ENCODE results near the gene CCDC159.
"Not testable (repeated sequence)": the region's sequence is repeated elsewhere in the genome, so short reads cannot be mapped to it uniquely, and the experiment has no call there.

Gene CCDC159

DNA sequence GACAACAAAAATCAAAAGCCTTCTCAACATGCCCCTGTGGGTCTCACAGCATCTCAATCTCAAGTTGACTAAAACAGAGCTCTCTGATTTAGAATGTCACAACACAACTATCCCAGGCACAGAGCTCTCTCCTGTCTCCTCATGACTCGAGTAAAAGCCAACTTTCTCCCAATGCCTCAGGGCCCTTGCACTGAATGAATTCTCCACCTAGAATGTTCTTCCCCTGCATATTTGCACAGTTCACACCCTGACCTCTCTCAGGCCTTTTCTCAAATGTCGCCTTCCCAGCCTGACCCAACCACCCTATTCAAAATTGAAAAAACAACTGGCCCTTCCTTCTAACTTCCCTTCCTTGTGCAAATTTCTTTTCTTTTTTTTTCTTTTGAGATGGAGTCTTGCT is 24.4 kb downstream of the CCDC159 start:
- no peak for DNase-seq

DNA sequence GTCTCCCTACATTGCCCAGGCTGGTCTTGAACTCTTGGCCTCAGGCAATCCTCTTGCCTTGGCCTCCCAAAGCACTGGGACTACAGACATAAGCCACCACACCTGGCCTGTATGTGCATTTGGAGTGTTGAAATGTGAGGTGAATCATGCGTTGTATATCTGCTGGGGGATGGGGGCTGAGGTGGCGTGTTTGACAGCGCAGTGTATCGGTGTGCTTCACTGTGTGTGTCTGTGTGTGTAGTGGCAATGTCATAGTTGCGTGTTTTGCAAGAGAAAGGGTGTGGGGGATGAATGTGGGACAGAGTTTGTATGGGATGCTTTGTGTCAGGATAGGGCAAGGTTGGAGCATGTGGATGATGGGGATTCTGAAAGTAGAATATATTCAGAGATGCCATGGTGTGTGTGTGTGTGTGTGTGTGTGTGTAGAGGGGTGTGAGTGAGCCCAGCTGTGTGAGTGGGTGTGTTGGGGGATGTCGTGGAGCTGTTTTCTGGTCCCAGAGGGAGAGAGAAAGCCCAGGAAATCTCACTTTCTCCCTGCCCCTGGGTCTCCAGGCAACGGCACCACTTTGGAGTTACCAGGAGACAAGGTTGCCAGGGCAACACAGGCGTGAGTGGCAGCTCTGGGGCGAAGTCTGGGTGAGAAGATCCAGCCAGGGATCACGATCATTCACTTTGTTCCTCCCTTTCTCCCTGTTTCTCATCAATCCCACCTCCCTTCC is 27.0 kb downstream of the CCDC159 start:
- peak; percentile 81 for DNase-seq

- DNase-seq = no peak
These were observed 27.6 kb downstream of the CCDC159 start for GRCh38 chr19:11373885-11374432.

DNA sequence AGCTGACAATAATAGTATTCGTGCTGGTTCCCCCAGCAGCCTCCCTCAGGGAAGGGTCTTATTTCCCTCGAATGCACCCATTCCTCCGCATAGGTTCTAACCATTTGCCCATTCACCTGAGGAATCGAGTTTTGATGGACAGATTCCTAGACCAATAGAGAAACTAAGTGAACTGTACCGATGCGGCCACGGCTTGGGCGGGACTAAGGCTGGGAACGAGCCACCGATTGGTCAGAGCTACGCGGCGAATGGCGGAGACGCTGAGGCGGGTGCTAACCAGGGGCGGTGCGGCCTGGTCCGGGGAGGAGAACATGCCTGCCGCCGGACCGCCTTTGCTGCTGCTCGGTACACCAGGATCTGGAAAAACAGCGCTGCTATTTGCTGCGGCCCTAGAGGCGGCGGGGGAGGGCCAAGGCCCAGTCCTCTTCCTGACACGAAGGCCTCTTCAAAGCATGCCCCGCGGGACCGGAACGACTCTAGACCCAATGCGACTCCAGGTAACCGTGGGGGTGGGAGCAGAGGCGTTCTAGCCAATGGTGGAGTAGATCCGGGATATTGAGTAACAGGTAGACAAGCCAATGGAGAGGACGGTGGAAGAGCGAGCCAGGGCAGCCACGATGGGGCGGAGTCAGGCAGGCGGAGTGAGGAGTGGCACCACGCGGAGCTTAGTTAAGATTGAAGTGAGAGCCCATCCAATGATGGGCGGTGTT is 28.3 kb downstream of the CCDC159 start, which contains the start of gene SWSAP1:
TSS of gene SWSAP1 (plus strand) at position 234 of the 710 bp plus-strand sequence. CDS start at position 249, 15 bp downstream.
- DNase-seq = peak; percentile 99

GRCh38 chr19:11375143-11375948 is 29.0 kb downstream of the CCDC159 start:
- DNase-seq = peak; percentile 54

GRCh38 chr19:11377237-11377636 is 30.9 kb downstream of the CCDC159 start:
- no peak for DNase-seq

DNA sequence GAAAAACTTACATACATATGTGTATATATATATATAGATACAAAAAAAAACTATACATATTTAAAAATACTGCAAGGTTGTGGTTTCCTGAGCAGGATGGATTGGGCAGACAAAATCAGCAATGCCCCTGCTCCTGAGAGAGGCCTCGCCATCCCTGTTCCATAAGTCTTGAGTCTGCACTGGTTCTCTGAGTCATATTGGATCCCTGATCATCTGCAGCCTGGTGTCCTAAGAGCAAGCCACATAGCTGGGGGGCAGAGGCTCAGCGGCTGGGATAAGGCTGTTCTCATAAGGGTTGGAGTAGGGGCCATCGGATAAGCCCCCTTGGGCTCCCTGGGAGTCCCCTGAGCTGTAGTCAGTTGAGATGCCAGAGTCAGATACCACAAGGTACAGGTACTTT is 31.4 kb downstream of the CCDC159 start:
- no peak for DNase-seq

DNA sequence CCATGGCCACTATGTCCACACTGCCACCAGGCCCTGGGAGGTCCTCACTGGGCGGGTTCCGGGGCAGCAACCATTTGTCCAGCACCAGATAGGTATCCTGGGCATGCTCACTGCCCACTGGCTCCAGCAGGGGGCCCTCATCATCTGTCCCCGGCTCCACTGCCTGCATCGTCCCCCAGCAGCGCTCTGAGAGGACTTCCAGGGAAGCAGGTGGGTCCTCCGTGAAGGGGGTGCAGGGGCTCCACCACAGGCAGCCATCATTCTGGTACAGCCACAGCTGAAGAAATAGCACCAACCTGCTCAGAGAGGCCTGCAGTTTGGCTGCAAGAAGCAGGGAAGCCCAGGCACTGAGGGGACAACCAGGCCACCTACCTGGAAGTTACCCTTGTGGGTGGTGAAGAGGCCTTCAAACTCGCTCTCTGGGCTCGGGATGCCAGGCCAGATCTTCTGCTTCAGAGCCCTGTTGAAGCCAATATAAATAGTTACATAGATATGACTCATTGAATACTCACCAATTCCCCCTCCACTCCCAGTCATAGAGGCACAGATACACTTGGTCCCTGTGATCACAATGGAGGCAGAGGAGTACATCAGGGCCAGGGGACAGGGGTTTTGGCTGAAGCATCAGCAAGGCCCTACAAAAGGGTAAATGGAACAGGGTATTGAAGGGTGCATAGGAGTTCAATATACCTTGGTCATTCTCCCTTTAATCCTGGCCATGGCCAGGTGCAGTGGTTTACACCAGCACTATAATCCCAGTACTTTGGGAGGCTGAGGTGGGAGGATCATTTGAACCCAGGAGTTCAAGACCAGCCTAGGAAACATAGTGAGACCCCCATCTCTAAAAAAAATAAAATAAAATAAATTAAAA is 32.2 kb downstream of the CCDC159 start:
- no peak for DNase-seq

- not testable (repeated sequence) for DNase-seq
These were observed 33.0 kb downstream of the CCDC159 start for GRCh38 chr19:11379269-11379845.

- DNase-seq = no peak
These were observed 33.6 kb downstream of the CCDC159 start for GRCh38 chr19:11379857-11380350.

DNA sequence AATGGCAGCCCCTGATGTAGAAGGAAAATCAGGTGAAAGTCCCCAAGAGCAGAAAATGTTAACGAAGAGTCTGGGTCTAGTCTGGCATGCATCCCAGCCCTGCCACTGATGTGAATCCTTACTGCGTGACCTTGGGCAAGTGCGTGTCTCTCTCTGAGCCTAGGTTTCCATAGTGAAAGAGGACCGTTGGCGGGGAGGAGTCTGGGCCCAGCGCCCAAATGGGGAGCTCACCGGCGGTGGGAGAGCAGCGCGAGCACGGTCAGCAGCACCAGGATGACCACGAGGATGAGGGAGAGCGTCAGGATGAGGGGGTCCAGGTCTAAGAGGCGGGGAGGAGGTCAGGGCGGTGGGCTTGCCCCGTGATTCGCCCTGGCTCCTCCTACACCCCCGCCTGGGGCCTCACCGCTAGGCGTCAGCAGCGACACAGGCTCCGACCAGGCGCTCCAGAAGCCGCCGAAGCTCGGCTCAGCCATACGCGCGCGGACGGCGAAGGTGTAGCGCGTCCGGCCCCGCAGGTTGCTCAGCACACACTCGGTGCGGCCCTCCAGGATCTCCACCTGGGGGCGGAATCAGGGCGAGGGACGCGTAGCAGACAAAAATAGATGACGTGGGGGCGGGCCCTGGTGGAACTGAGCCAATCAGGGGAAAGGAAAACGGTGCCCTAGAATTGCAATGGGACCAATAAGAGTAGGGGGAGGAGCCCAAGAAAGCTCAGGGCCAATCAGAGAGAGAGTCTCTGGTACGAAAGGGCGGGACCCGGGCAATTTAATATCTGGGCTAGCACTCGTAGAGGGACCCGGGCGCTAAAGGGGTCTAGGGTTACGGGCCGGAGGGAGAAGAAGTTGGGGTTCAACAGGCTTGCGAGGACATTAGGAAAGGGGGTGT is 34.6 kb downstream of the CCDC159 start:
- DNase-seq = no peak

DNA sequence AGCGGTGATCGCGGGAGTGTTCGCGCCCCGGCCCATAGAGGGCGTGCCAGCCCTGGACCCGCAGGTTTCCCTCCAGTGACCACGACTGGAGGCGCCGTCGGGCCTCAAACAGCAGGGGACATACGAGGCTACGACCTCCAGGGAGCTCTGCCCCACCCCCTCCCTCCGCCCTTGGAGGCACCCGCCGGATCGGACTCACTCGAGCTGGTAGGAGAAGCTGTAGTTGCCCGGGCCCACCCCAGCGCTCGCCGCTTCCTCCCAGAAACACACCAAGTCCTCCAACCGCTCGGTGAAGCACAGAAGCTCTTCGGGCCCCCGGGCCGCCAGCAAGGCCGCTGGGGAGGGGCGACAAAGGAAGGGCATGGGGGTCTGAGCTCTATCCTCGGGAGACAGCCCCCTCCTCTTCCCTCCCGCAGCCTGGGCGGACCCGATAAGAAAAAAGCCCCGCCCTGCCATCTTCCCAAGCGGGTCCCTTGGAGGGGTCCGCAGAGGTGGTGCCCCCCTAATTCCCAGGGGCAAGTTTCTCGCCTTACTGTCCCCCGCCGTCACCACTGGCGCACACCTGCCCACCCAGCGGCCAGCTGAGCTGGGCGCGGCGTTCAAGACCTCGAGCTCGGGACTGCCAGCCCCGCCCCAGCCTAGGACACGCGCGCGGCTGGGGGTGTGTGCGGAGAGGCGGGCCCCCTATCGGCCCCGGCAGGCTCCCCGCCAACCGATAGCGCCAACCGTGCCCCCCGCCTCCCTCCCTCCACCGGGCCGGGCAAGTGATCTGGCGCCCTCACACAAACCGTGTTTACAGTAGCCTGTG is 36.8 kb downstream of the CCDC159 start:
- DNase-seq = peak; percentile 25

- no peak for DNase-seq
These were observed 37.4 kb downstream of the CCDC159 start for GRCh38 chr19:11383706-11384048.

DNA sequence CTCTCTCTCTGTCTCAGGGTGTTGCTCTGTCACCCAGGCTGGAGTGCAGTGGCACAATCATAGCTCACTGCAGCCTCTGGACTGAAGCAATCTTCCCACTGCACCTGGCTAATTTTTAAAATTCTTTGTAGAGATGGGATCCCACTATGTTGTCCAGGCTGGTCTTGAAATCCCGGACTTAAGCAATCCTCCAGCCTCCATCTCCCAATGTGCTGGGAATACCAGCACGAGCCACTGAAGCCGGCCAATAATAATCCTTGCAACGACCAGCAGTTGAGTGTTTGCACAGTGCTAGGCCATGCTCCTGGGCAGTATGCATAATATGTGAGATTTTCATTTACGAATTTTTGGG is 38.4 kb downstream of the CCDC159 start:
- DNase-seq = no peak

DNA sequence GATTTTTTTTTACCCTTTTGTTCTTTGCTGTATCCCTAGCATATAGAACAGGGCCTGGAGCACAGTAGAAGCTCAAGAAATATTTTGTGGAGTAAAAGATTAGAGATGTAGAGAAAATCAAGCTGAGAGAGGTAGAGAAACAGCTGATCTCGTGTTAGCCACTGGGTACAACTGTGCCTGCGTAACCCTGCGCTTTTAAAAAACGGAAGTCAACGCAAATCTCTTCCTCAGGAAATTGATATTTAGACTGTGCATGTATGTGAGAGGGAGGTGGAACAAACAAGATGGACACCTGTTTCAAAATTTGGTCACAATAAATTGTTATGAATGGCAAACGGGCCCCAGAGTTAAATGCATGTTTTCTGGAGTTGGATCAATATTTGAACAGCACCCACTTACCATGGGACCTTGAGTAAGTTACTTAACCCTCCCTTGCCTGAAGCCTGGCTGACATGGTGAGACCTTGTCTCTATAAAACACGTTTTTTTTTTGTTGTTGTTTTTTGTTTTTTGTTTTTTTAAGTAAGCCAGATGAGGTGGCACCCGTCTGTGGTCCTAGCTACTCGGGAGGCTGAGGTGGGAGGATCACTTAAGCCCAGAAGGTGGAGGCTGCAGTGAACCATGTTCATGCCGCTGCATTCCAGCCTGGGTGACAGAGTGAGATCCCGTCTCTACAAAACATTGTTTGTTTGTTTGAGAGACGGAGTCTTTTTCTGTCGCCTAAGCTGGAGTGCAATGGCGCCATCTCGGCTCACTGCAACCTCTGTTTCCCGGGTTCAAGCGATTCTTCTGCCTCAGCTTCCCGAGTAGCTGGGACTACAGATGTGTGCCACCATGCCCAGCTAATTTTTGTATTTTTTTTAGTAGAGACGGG is 41.1 kb downstream of the CCDC159 start:
- DNase-seq = no peak

- DNase-seq = no peak
These were observed 44.0 kb downstream of the CCDC159 start for GRCh38 chr19:11390359-11390758.

- DNase-seq = no peak
These were observed 44.8 kb downstream of the CCDC159 start for GRCh38 chr19:11390933-11391680.

GRCh38 chr19:11397089-11397610 is 50.8 kb downstream of the CCDC159 start:
- no peak for DNase-seq

Measured in DMS79 (cell line).